ENCODE data around the gene NR4A3.

Gene NR4A3

DNA sequence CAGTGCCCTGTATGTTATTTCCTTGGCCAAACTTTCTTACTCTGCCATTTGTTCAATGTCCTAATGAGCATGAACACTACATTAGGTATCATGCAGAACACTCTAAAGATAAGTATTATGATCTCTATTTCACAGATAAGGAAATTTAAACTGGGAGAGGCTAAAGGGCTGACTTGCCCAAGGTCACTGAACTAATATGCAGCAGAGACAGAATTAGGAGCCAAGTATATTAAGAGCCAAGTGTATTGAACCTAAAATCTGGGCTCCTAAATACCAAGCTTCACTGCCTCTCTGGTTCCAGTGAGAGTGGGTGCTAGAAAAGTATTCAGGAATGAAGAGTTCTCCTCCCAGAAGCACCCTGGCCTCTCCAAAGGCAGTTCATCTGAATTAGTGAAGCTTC lies 13.5 kb downstream of the NR4A3 start:
- ChIA-PET CTCF (interaction anchor here (0.5 kb wide), 1 partner anchor 69 kb away, joined by 3 read pairs; no protein-coding TSS in a partner anchor), POLR2A (no interaction called here)
- DNase-seq (ENCODE audit: extremely low spot score): no peak
- no peak for TF ChIP-seq HDGF (IDR thresholded peaks at IDR 0.05; ENCODE audit: borderline replicate concordance)
- no peak for TF ChIP-seq ZNF384 (IDR thresholded peaks at IDR 0.05)

DNA sequence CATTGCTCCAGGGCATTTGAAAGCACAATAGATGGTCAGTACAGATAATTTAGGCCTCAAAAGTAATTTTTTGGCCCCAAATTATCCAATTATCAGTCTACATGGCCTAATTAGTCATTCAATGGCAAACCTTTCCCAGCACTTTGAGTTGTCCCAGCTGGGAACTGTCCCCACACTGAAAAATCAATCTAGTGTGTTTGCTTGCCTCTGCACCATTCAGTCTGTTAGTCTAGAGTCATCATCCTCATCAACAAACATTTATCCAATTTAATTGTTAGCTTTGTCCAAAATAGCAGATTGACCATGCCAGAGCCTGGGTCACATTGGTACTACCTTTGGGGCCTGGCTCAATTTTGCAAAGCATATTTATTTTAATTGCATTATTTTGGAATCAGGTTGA lies 13.9 kb downstream of the NR4A3 start:
- TF ChIP-seq SUZ12 (IDR thresholded peaks at IDR 0.05) (no peak), BHLHE40 (IDR thresholded peaks at IDR 0.05; ENCODE audit: borderline replicate concordance) (no peak), FOXK2 (IDR thresholded peaks at IDR 0.05) (no peak), FOXA1 (IDR thresholded peaks at IDR 0.05) (no peak), L3MBTL2 (conservative IDR thresholded peaks at IDR 0.05) (no peak), CTBP1 (IDR thresholded peaks at IDR 0.05; ENCODE audit: borderline replicate concordance) (no peak), ZNF384 (IDR thresholded peaks at IDR 0.05) (no peak), ELF4 (IDR thresholded peaks at IDR 0.05) (no peak), TARDBP (IDR thresholded peaks at IDR 0.05) (no peak), FOXM1 (IDR thresholded peaks at IDR 0.05; ENCODE audit: borderline replicate concordance) (no peak), NFRKB (IDR thresholded peaks at IDR 0.05) (no peak), LEF1 (IDR thresholded peaks at IDR 0.05; ENCODE audit: borderline replicate concordance) (no peak), HDGF (IDR thresholded peaks at IDR 0.05; ENCODE audit: borderline replicate concordance) (no peak), SP1 (IDR thresholded peaks at IDR 0.05) (no peak), ARNT (IDR thresholded peaks at IDR 0.05) (no peak)
- TF ChIP-seq, protein P1, sequence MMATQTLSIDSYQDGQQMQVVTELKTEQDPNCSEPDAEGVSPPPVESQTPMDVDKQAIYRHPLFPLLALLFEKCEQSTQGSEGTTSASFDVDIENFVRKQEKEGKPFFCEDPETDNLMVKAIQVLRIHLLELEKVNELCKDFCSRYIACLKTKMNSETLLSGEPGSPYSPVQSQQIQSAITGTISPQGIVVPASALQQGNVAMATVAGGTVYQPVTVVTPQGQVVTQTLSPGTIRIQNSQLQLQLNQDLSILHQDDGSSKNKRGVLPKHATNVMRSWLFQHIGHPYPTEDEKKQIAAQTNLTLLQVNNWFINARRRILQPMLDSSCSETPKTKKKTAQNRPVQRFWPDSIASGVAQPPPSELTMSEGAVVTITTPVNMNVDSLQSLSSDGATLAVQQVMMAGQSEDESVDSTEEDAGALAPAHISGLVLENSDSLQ (IDR thresholded peaks at IDR 0.05): no peak
- POLR2A ChIA-PET: no interaction called here
- CTCF ChIA-PET: interaction anchor here (0.5 to 1.1 kb wide), 2 partner anchors 15 to 68 kb away, joined by 3 read pairs; no protein-coding TSS in a partner anchor
- DNase-seq (ENCODE audit: extremely low spot score): no peak

DNA sequence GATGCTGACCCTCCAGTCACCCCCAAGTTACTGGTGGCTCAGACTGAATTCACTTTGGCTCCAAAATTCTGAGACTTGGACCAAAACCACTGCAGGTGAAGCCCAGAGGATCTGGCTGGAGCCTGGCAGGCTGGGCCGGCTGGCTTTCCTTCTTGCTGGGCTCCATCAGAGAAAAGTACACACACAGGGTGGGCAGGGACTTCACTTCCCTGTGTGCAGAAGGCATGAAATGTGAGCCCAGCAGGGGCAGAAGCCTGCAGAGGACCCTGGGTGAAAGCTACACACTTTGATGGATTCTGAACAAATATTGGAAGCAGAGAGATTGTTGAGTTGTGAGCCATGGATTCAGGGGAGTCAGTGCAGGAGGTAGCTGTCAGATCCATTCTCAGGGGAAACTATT lies 18.4 kb downstream of the NR4A3 start:
- ChIA-PET CTCF (no interaction called here), POLR2A (no interaction called here)
- TF ChIP-seq CTBP1 (IDR thresholded peaks at IDR 0.05; ENCODE audit: borderline replicate concordance) (no peak), ELF4 (IDR thresholded peaks at IDR 0.05) (no peak), SP1 (IDR thresholded peaks at IDR 0.05) (no peak), ZNF384 (IDR thresholded peaks at IDR 0.05) (no peak), SUZ12 (IDR thresholded peaks at IDR 0.05) (no peak), ARNT (IDR thresholded peaks at IDR 0.05) (no peak), HDGF (IDR thresholded peaks at IDR 0.05; ENCODE audit: borderline replicate concordance) (no peak)
- DNase-seq (ENCODE audit: extremely low spot score): no peak

DNA sequence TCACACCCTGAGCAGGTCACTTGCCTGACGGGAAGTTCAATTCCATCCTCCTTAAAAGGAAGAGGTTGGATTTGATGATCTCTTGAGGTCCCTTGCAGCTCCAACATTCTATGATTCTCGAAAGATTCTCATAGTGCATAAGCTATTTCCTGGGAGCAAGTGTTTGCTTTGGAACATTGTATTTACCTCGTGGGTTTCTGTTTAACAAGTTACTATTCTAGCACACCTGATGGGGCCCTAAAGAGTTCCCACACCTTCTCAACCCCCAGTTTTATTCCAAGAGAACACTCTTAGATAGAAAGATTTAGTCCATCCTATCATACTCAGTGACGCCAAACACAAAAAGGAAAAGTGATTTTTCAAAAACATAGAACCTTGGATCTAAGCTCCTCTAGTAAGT lies 23.4 kb downstream of the NR4A3 start:
- DNase-seq (ENCODE audit: extremely low spot score): no peak
- ChIA-PET CTCF (interaction anchor here (0.6 kb wide), 1 partner anchor 12 kb away, joined by 3 read pairs; no protein-coding TSS in a partner anchor), POLR2A (no interaction called here)
- no peak for TF ChIP-seq FOXK2 (IDR thresholded peaks at IDR 0.05)
- no peak for TF ChIP-seq ZNF384 (IDR thresholded peaks at IDR 0.05)
- no peak for TF ChIP-seq LEF1 (IDR thresholded peaks at IDR 0.05; ENCODE audit: borderline replicate concordance)
- TF ChIP-seq L3MBTL2 (conservative IDR thresholded peaks at IDR 0.05): no peak
- TF ChIP-seq HDGF (IDR thresholded peaks at IDR 0.05; ENCODE audit: borderline replicate concordance): no peak
- no peak for TF ChIP-seq TARDBP (IDR thresholded peaks at IDR 0.05)
- TF ChIP-seq SP1 (IDR thresholded peaks at IDR 0.05): no peak
- no peak for TF ChIP-seq FOXA1 (IDR thresholded peaks at IDR 0.05)
- TF ChIP-seq, protein P1 (IDR thresholded peaks at IDR 0.05): no peak

DNA sequence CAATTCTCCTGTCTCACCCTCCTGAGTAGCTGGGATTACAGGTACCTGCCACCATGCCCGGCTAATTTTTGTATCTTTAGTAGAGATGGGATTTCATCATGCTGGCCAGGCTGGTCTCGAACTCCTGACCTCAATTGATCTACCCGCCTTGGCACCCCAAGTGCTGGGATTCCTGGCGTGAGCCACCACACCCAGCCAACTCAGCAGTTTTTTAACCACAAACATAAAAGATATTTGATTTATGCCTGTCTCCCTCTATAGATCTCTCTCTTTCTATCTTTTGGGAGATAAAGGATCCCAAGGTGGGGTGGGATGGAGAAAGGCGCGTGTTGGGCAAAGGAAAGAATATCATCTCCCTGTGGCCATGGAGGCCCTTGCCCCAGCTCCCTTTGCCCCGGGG lies 26.8 kb downstream of the NR4A3 start:
- CTCF ChIA-PET: interaction anchor here (0.5 kb wide), 1 partner anchor 1387 kb away, joined by 3 read pairs; no protein-coding TSS in a partner anchor
- POLR2A ChIA-PET: no interaction called here
- TF ChIP-seq SP1 (IDR thresholded peaks at IDR 0.05) (no peak), ARNT (IDR thresholded peaks at IDR 0.05) (no peak), ZNF384 (IDR thresholded peaks at IDR 0.05) (no peak), CTBP1 (IDR thresholded peaks at IDR 0.05; ENCODE audit: borderline replicate concordance) (no peak), FOXK2 (IDR thresholded peaks at IDR 0.05) (no peak), L3MBTL2 (conservative IDR thresholded peaks at IDR 0.05) (no peak)
- no peak for DNase-seq (ENCODE audit: extremely low spot score)

DNA sequence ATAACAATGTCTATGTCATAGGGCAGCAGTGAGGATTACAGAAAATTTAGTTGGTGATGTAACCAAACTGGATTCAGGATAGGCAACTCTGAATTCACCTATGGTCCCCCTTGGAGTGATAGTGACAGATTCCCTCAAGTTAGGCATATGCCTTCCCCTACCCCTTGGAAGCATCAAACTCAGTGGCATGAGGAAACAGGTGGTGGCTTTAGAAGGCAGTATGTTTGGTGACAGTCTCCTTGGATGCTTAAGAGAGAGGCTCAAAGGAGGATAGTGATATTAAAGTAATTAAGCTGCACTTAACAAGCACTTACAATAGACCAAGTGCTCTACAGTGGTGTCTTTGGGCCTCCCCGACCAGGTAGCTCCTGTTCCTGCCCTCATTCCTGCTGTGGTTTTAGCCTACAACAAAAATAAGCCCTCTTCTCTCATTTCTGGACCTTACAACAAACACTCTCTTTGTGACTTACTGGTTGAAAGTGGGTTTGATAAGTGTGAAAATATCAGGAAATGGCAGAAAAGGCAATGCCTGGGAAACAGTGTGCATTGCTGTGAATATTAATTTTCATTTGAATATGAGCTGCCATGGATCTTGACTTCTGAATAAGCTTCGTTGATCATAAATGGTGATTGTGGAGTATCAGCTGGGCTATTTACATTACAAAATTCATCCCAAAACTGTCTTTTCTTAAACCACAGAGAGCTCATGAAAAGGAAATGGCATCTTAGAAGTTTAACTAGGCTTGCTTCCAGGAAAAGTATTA lies 29.2 kb downstream of the NR4A3 start:
- TF ChIP-seq, protein P1 (IDR thresholded peaks at IDR 0.05): no peak
- TF ChIP-seq ZNF384 (IDR thresholded peaks at IDR 0.05): no peak
- no peak for TF ChIP-seq BHLHE40 (IDR thresholded peaks at IDR 0.05; ENCODE audit: borderline replicate concordance)
- no peak for TF ChIP-seq CTBP1 (IDR thresholded peaks at IDR 0.05; ENCODE audit: borderline replicate concordance)
- no peak for TF ChIP-seq SP1 (IDR thresholded peaks at IDR 0.05)
- no peak for TF ChIP-seq NFRKB (IDR thresholded peaks at IDR 0.05)
- TF ChIP-seq ARNT (IDR thresholded peaks at IDR 0.05): no peak
- no peak for TF ChIP-seq FOXM1 (IDR thresholded peaks at IDR 0.05; ENCODE audit: borderline replicate concordance)
- TF ChIP-seq FOXK2 (IDR thresholded peaks at IDR 0.05): no peak
- TF ChIP-seq FOXA1 (IDR thresholded peaks at IDR 0.05): no peak
- TF ChIP-seq SUZ12 (IDR thresholded peaks at IDR 0.05): no peak
- no peak for TF ChIP-seq ELF4 (IDR thresholded peaks at IDR 0.05)
- no peak for TF ChIP-seq L3MBTL2 (conservative IDR thresholded peaks at IDR 0.05)
- DNase-seq (ENCODE audit: extremely low spot score): no peak
- POLR2A ChIA-PET: no interaction called here
- CTCF ChIA-PET: no interaction called here

Data from HEK293T (cell line).